ENCODE data around the gene TMEM179. TPM values are rescaled to one million over a fixed set of nuclear protein-coding genes. Genes with fewer than 3 reads are reported as not detected.

The TMEM179 gene
- total RNA-seq, 4 donors from 2014 or later = 0.46 to 1.9 (median 0.72) TPM

DNA sequence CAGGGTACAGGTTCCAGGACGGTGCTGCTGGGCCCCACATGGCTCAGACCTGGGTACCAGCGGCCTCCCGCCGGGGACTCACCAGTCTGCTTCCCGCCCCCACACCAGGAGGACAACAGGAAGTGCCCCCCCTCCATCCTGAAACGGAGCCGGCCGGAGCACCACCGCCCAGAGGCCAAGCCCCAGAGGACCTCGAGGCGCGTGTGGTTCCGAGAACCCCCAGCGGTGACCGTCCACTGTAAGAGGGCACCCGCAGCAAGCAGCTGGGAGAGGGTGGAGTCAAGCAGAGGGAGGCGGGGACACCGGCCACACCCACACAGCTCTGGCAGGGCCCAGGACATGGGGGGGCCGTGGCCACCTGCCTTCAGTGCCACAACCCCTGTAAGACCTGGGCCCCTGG is 16.9 kb downstream of the TMEM179 start:
- TF ChIP-seq, protein P1, sequence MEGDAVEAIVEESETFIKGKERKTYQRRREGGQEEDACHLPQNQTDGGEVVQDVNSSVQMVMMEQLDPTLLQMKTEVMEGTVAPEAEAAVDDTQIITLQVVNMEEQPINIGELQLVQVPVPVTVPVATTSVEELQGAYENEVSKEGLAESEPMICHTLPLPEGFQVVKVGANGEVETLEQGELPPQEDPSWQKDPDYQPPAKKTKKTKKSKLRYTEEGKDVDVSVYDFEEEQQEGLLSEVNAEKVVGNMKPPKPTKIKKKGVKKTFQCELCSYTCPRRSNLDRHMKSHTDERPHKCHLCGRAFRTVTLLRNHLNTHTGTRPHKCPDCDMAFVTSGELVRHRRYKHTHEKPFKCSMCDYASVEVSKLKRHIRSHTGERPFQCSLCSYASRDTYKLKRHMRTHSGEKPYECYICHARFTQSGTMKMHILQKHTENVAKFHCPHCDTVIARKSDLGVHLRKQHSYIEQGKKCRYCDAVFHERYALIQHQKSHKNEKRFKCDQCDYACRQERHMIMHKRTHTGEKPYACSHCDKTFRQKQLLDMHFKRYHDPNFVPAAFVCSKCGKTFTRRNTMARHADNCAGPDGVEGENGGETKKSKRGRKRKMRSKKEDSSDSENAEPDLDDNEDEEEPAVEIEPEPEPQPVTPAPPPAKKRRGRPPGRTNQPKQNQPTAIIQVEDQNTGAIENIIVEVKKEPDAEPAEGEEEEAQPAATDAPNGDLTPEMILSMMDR (IDR thresholded peaks at IDR 0.05) = no peak
- no peak for TF ChIP-seq POLR2AphosphoS5 (IDR thresholded peaks at IDR 0.05)
- no peak for TF ChIP-seq POLR2A (IDR thresholded peaks at IDR 0.05)
- TF ChIP-seq EP300 (IDR thresholded peaks at IDR 0.05) = no peak
- WGBS, 2 donors (ENCODE audit: low coverage in 1 of 2) = 60% methylated on average over 1 of the region's 19 CpGs; no CpG with 5 or more reads in 1 of the 2 donors
- Histone ChIP-seq H3K4me1 (peaks cover 0 to 6% (median 0%) of the 10 kb centered on the region in 3 donors), H3K27me3 (peaks cover 53% of the 10 kb centered on the region), H3K27ac (no peak overlapping the region), H3K36me3 (no peaks in the 10 kb centered on the region), H3K9me3 (no peaks in the 10 kb centered on the region), H3K4me3 (no peak overlapping the region)
- ATAC-seq = no peak

DNA sequence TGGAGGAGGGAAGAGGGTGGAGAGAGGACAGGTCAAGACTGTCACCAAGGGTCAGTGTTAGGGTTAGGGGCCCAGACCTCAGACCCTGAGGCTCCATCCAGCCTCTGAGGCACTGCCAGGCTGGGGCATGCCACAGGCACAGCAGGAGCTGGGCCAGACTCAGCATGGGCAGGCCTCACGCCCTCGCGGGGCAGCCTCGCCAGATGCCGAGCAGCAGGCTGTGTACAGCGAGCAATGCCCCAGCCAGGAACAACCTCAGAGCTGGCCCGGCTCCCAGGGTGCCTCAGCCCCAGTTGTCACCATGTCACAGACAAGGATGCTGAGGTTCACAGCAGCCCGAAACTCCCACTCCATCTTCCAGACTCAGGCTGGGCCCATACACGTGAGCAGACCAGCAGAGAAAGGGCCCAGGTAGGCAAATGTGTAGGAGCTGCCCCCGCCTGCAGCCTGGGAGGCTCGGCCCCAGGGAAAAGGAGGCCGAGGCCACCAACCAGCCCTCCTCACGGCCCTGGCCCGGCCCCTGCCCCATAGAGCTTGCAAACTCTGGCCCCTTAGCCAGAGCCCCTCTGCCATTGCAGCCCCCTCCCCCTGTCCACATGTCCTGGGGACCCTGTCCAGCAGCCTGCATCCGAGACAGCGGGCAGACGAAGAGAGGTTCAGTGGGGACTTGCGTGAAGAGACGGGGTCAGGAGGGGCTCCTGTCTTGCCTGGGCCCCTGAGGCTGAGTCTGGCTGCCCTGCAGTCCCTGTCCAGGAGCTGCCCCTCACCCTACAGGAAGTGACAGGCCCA is 17.5 kb downstream of the TMEM179 start:
- H3K9me3 ChIP-seq = no peaks in the 10 kb centered on the region
- peaks cover 0 to 12% (median 0%) of the 10 kb centered on the region in 3 donors for H3K4me1 ChIP-seq
- no peak overlapping the region for H3K27ac ChIP-seq
- no CpG with 5 or more reads among the region's 19 CpGs for WGBS, 2 donors (ENCODE audit: low coverage in 1 of 2)
- TF ChIP-seq EP300 (IDR thresholded peaks at IDR 0.05) (no peak), POLR2A (IDR thresholded peaks at IDR 0.05) (no peak), POLR2AphosphoS5 (IDR thresholded peaks at IDR 0.05) (no peak)
- TF ChIP-seq, protein P1 (IDR thresholded peaks at IDR 0.05) = no peak
- ATAC-seq = no peak
- H3K4me3 ChIP-seq = no peak overlapping the region
- H3K36me3 ChIP-seq = no peaks in the 10 kb centered on the region
- peaks cover 52% of the 10 kb centered on the region for H3K27me3 ChIP-seq

DNA sequence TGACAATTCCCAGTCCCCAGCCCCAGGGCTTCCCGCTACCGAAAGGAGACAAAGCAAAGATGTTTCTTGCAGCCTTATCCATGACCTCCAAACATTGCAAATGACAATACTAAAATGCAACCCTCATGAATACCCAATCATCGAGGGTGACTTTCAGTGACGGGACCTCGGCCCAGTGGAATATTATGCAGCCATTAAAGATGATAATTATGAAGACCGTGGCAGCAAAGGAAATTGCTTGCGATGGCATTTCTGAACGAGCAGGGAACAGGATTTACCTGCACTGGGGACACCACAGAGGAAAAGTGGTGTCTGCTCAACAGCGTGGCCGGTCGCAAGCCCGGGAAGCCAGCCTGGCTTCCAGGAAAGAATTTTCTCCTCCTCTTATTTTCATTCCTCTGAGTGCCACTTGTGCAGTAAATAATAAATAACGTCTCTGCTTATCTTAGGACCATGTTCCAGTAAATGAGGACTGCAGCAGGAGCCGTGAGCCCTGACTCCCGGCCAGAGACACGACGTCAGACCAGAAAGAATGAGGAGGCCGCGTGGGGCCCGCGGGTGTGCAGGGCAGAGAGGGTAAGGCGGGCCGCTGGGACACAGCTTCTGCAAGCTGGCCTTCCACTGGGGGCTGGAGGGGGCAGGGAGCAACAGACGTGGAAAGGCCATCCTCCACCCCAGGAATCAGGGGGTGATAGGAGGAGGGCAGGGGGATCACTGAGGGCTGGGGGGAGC is 18.4 kb downstream of the TMEM179 start:
- TF ChIP-seq EP300 (IDR thresholded peaks at IDR 0.05) (no peak), POLR2AphosphoS5 (IDR thresholded peaks at IDR 0.05) (no peak), POLR2A (IDR thresholded peaks at IDR 0.05) (no peak)
- TF ChIP-seq, protein P1 (IDR thresholded peaks at IDR 0.05) = no peak
- Histone ChIP-seq H3K27ac (no peak overlapping the region), H3K9me3 (no peaks in the 10 kb centered on the region), H3K27me3 (peaks cover 43% of the 10 kb centered on the region), H3K4me1 (peaks cover 0 to 21% (median 0%) of the 10 kb centered on the region in 3 donors), H3K4me3 (no peak overlapping the region), H3K36me3 (no peaks in the 10 kb centered on the region)
- no peak for ATAC-seq
- WGBS, 2 donors (ENCODE audit: low coverage in 1 of 2) = 68 to 82% methylated on average over 9 to 15 of the region's 24 CpGs

DNA sequence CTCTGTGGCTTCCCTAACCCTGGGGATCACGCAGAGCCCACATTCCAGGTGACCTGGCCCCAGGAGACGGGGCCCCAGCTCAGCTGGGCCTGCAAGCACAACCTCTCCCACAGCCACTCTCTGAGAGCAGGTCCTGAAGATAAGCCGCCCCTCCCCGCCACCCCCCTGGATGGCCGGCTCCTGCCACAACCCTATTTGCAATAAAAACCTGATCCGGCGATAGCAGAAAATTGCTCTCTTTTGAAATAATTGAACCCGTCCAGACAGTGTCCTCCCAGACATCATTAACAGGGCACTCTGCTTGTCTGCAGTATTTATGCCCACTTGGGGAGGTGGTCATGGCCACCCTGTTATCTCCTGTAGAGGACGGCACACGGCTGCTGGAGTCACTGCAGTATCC is 20.0 kb downstream of the TMEM179 start:
- no CpG with 5 or more reads among the region's 10 CpGs for WGBS, 2 donors (ENCODE audit: low coverage in 1 of 2)

More for the DNA sequence above, 20.0 kb downstream of the TMEM179 start:
- no peaks in the 10 kb centered on the region for H3K9me3 ChIP-seq
- no peaks in the 10 kb centered on the region for H3K36me3 ChIP-seq
- H3K4me3 ChIP-seq = no peak overlapping the region
- TF ChIP-seq, protein P1 (IDR thresholded peaks at IDR 0.05) = no peak
- TF ChIP-seq POLR2A (IDR thresholded peaks at IDR 0.05) = no peak
- no peak for TF ChIP-seq EP300 (IDR thresholded peaks at IDR 0.05)
- no peak for TF ChIP-seq POLR2AphosphoS5 (IDR thresholded peaks at IDR 0.05)
- peaks cover 0 to 37% (median 0%) of the 10 kb centered on the region in 3 donors for H3K4me1 ChIP-seq
- no peak for ATAC-seq
- no peak overlapping the region for H3K27ac ChIP-seq
- H3K27me3 ChIP-seq = peaks cover 47% of the 10 kb centered on the region
